Chondrocyte (in vitro differentiated cells): Measurements from ENCODE around the gene RHBDF1. TPM values are rescaled to one million over a fixed set of nuclear protein-coding genes. Genes with fewer than 3 reads are reported as not detected.
A peak's percentile ranks its signal among the peaks of the same experiment; 100 is the strongest.

ENCODE experiments used
- DNase-seq: peaks from one replicate; pipeline ENCODE4 v3.0.0; 2021; ENCODE audit warnings: mixed read lengths, low spot score
- H3K27ac Mint-ChIP-seq: one replicate; pipeline ENCODE4 v1.8.0; 2021; ENCODE audit warnings: mild to moderate bottlenecking, moderate library complexity, mixed read lengths; ENCODE audit not compliant: unreplicated experiment
- H3K27me3 Mint-ChIP-seq: 2 replicates; pipeline ENCODE4 v1.8.0; 2021; ENCODE audit warnings: low read depth, mixed read lengths
- H3K36me3 Mint-ChIP-seq: 2 replicates; pipeline ENCODE4 v1.8.0; 2021; ENCODE audit warnings: low read depth, mixed read lengths
- H3K4me1 Mint-ChIP-seq: 2 replicates; pipeline ENCODE4 v1.8.0; 2021; ENCODE audit warnings: low read depth, mild to moderate bottlenecking, mixed read lengths
- H3K4me3 Mint-ChIP-seq: one replicate; pipeline ENCODE4 v1.8.0; 2021; ENCODE audit warnings: mild to moderate bottlenecking, moderate library complexity, mixed read lengths; ENCODE audit not compliant: unreplicated experiment
- H3K9me3 Mint-ChIP-seq: 2 replicates; pipeline ENCODE4 v1.8.0; 2021; ENCODE audit warnings: low read depth, mixed read lengths
- CTCF ChIP-seq: fragments of 200-600 bp; sonication (generic); IDR thresholded peaks from 2 replicates; pipeline ENCODE4 v1.5.0; 2021; ENCODE audit warnings: antibody characterized with exemption, mild to moderate bottlenecking, moderate library complexity
- total RNA-seq: library from RNA; stranded (reverse); gene quantifications from 3 replicates; pipeline ENCODE4 v1.2.1, GENCODE V29; 2021

Gene RHBDF1
- total RNA-seq, 1 donor from 2014 or later = 55.5 TPM

- Mint-ChIP-seq H3K4me1 (peaks cover 19% of the 10 kb centered on the region), H3K27ac (no peak overlapping the region), H3K9me3 (no peaks in the 10 kb centered on the region), H3K4me3 (no peak overlapping the region), H3K36me3 (peaks cover 6% of the 10 kb centered on the region), H3K27me3 (no peaks in the 10 kb centered on the region)
- TF ChIP-seq CTCF = peak; percentile 85
- DNase-seq = peak; percentile 93
Measured at GRCh38 chr16:117379-118365, 45.2 kb upstream of the RHBDF1 start.

GRCh38 chr16:116015-116414 is 43.6 kb upstream of the RHBDF1 start:
- no peak for TF ChIP-seq CTCF
- peak; percentile 39 for DNase-seq

GRCh38 chr16:114327-114726 is 41.9 kb upstream of the RHBDF1 start:
- DNase-seq = no peak
- Mint-ChIP-seq H3K9me3 (no peaks in the 10 kb centered on the region), H3K36me3 (peaks cover 16% of the 10 kb centered on the region), H3K4me1 (peaks cover 19% of the 10 kb centered on the region), H3K27me3 (no peaks in the 10 kb centered on the region), H3K4me3 (no peak overlapping the region), H3K27ac (no peak overlapping the region)
- TF ChIP-seq CTCF = no peak

More at GRCh38 chr16:116015-116414, 43.6 kb upstream of the RHBDF1 start:
- Mint-ChIP-seq H3K27ac (no peak overlapping the region), H3K9me3 (no peaks in the 10 kb centered on the region), H3K4me1 (peaks cover 19% of the 10 kb centered on the region), H3K36me3 (peaks cover 12% of the 10 kb centered on the region), H3K27me3 (no peaks in the 10 kb centered on the region), H3K4me3 (no peak overlapping the region)

- no peak for TF ChIP-seq CTCF
- Mint-ChIP-seq H3K36me3 (peaks cover 20% of the 10 kb centered on the region), H3K9me3 (no peaks in the 10 kb centered on the region), H3K4me1 (peaks cover 19% of the 10 kb centered on the region), H3K4me3 (no peak overlapping the region), H3K27me3 (no peaks in the 10 kb centered on the region), H3K27ac (no peak overlapping the region)
- DNase-seq = peak; percentile 59
Measured at GRCh38 chr16:112153-112840, 39.9 kb upstream of the RHBDF1 start.

GRCh38 chr16:106623-107324 is 34.3 kb upstream of the RHBDF1 start:
- no peak overlapping the region for H3K27ac Mint-ChIP-seq
- peak; percentile 87 for TF ChIP-seq CTCF
- no peak for DNase-seq
- H3K27me3 Mint-ChIP-seq = no peaks in the 10 kb centered on the region
- H3K36me3 Mint-ChIP-seq = peaks cover 11% of the 10 kb centered on the region
- no peaks in the 10 kb centered on the region for H3K9me3 Mint-ChIP-seq
- H3K4me3 Mint-ChIP-seq = no peak overlapping the region
- peaks cover 19% of the 10 kb centered on the region for H3K4me1 Mint-ChIP-seq
